Activated CD8-positive, alpha-beta T cell treated with anti-CD3 and anti-CD28 coated beads for 36 hours (primary cell): ENCODE data around the gene ARAP3. TPM values are rescaled to one million over a fixed set of nuclear protein-coding genes. Genes with fewer than 3 reads are reported as not detected.

ENCODE experiments used
- ATAC-seq: fragments of 200-7000 bp; cut with Tn5 transposase; one replicate; pipeline ENCODE4 v1.10.0; 2021; ENCODE audit warnings: mild to moderate bottlenecking, moderate library complexity
- CTCF ChIA-PET: fragments of 350-600 bp; sonication (Branson Sonifier 250); formaldehyde crosslinking; loops from one replicate; lab custom pipeline; 2021; ENCODE audit warnings: antibody characterized with exemption; lab: Charles Lee
- POLR2A ChIA-PET: fragments of 350-600 bp; sonication (Branson Sonifier 250); formaldehyde crosslinking; loops from one replicate; lab custom pipeline; 2021; ENCODE audit warnings: antibody characterized with exemption; lab: Charles Lee
- DNase-seq: peaks from one replicate; pipeline ENCODE4 v3.0.0-alpha.2; 2020
- H3K27ac Mint-ChIP-seq: one replicate; pipeline ENCODE4 v1.8.0; 2021; ENCODE audit warnings: mild to moderate bottlenecking, mixed read lengths
- H3K27me3 Mint-ChIP-seq: one replicate; pipeline ENCODE4 v1.8.0; 2021; ENCODE audit warnings: mixed read lengths
- H3K36me3 Mint-ChIP-seq: one replicate; pipeline ENCODE4 v1.8.0; 2021; ENCODE audit warnings: low read depth, mixed read lengths
- H3K4me1 Mint-ChIP-seq: one replicate; pipeline ENCODE4 v1.8.0; 2021; ENCODE audit warnings: low read depth, mixed read lengths
- H3K4me3 Mint-ChIP-seq: one replicate; pipeline ENCODE4 v1.8.0; 2021; ENCODE audit warnings: mild to moderate bottlenecking, moderate library complexity, mixed read lengths
- H3K9me3 Mint-ChIP-seq: one replicate; pipeline ENCODE4 v1.8.0; 2021; ENCODE audit warnings: mixed read lengths
- CTCF ChIP-seq: fragments of 200-600 bp; IDR thresholded peaks from one replicate; pipeline ENCODE4 v1.8.0; 2022; ENCODE audit warnings: antibody characterized with exemption, mild to moderate bottlenecking
- intact Hi-C: fragments of 100-400 bp; cut with micrococcal nuclease; formaldehyde crosslinking; loops from one replicate; pipeline ENCODE4 v1.10.0; 2022
- total RNA-seq, 2 experiments: library from RNA; stranded (reverse); gene quantifications; one replicate each; pipeline ENCODE4 v1.2.3, GENCODE V29; 2021

The ARAP3 gene
- total RNA-seq, 2 experiments from 2014 or later, result 5.9 to 7.2 TPM

GRCh38 chr5:141669520-141669919 lies 12.5 kb downstream of the ARAP3 start:
- Mint-ChIP-seq H3K36me3 (no peaks in the 10 kb centered on the region), H3K27ac (no peak overlapping the region), H3K4me1 (peaks cover 5% of the 10 kb centered on the region), H3K4me3 (no peak overlapping the region), H3K27me3 (no peaks in the 10 kb centered on the region), H3K9me3 (no peaks in the 10 kb centered on the region)
- no peak for TF ChIP-seq CTCF
- DNase-seq (no peak), ATAC-seq (no peak)
- CTCF ChIA-PET, result interaction anchor here (0.8 to 9.5 kb wide), 14 partner anchors 10 to 291 kb away, joined by 3 to 93 read pairs (median 4); partner anchors contain the start of genes ARAP3, FCHSD1 and PCDH1
- POLR2A ChIA-PET, result interaction anchor here (0.6 to 0.7 kb wide), 2 partner anchors 14 to 64 kb away, joined by 3 read pairs; no protein-coding TSS in a partner anchor
- intact Hi-C loops, result no loop called here

DNA sequence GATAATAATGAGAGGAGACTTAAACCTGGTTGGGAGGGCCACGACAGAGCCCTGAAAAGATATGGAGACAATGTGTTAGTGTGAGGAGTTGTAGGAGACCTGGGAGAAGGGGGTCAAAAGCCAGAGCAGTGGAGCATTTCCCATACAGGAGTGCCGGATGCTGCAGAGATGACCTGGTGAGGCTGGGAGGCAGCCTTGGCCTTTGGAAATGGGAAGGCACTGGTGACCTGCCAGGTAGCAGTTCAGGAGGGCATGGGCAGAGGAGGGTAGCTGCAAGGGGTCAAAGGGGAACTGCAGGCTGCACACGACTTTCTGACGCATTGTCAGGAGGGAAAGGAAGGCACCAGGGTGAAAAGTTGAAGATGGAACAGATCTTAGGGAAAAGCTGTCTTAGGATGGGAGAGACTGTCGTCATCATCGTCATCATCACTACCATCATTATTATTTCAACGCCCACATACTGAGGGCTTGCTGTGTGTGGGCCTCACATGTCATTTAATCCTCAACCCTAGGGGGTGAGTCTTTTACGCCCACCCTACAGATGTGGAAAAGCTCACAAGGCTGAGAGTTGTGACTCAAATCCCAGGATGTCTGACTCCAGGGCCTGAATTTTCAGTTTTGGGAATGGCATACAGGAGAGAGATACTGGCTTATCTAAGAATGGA lies 13.3 kb downstream of the ARAP3 start:
- Mint-ChIP-seq H3K27ac (peak overlapping the region; percentile 2), H3K9me3 (no peaks in the 10 kb centered on the region), H3K4me3 (no peak overlapping the region), H3K4me1 (peaks cover 5% of the 10 kb centered on the region), H3K36me3 (no peaks in the 10 kb centered on the region), H3K27me3 (no peaks in the 10 kb centered on the region)
- TF ChIP-seq CTCF, result no peak
- DNase-seq, result no peak
- intact Hi-C loops, result no loop called here
- ChIA-PET CTCF (interaction anchor here (1.0 to 9.5 kb wide), 13 partner anchors 9 to 291 kb away, joined by 3 to 93 read pairs (median 5); partner anchors contain the start of genes ARAP3, FCHSD1 and PCDH1), POLR2A (interaction anchor here (0.6 kb wide), 1 partner anchor 64 kb away, joined by 3 read pairs; no protein-coding TSS in a partner anchor)
- no peak for ATAC-seq

DNA sequence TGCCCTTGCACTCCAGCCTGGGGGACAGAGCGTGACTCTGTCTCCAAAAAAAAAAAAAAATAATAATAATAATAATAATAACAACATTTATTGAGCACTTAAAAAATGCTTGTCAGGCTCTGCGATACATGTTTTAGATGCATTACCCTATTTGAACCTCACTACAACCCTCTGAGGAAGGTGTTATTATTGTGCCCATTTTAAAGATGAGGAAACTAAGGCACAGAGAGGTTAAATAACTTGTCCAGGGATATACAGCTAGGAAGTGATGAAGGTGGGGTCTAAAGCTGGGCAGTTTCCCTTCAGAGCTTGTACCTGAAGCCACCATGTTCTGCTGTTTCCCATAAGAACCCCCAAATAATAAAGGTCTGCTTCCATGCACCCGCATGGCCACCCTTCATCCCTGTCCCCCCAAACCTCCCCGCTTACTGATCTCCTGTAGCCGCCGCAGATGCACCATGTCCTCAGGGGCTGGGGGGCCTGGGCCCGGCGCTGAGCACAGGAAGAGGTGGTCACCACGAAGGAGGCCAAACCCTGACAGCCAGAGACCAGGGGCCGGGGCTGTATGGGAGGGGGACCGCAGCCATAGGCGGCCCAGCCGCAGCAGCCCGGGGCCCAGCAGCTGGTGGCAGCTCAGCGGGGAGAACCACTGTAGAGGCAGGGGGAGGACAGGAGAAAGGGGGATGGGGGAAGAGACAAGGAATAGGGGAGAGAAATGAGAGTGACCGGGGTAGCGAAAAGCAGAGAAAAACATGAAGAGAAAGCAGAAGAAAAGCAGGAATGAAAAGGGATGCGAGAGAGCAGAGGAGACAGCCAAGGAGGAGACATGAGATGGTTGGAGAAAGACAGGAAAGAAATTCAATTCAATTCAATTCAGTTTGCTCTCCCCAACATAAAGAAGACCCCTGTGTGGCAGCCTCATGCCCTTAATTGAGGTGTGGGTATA lies 15.8 kb downstream of the ARAP3 start:
- no peak overlapping the region for H3K27ac Mint-ChIP-seq
- POLR2A ChIA-PET, result no interaction called here
- intact Hi-C loops, result no loop called here
- no peak for TF ChIP-seq CTCF
- no peaks in the 10 kb centered on the region for H3K27me3 Mint-ChIP-seq
- H3K4me3 Mint-ChIP-seq, result no peak overlapping the region
- CTCF ChIA-PET, result interaction anchor here (0.6 to 9.5 kb wide), 8 partner anchors 10 to 294 kb away, joined by 3 to 93 read pairs (median 14); partner anchors contain the start of genes ARAP3, PCDH1 and PCDH12
- no peaks in the 10 kb centered on the region for H3K9me3 Mint-ChIP-seq
- ATAC-seq, result no peak
- no peak for DNase-seq
- H3K36me3 Mint-ChIP-seq, result no peaks in the 10 kb centered on the region
- H3K4me1 Mint-ChIP-seq, result peaks cover 3% of the 10 kb centered on the region

GRCh38 chr5:141664733-141665461 lies 17.1 kb downstream of the ARAP3 start:
- CTCF ChIA-PET, result interaction anchor here (0.6 to 9.5 kb wide), 30 partner anchors 9 to 304 kb away, joined by 3 to 93 read pairs (median 5); partner anchors contain the start of genes ARAP3, FCHSD1, HDAC3 and PCDH1
- peak; percentile 85 for DNase-seq
- H3K9me3 Mint-ChIP-seq, result no peaks in the 10 kb centered on the region
- intact Hi-C loops, result no loop called here
- peaks cover 3% of the 10 kb centered on the region for H3K4me1 Mint-ChIP-seq
- POLR2A ChIA-PET, result interaction anchor here (0.6 to 1.0 kb wide), 2 partner anchors 214 to 231 kb away, joined by 4 to 5 read pairs; no protein-coding TSS in a partner anchor
- no peaks in the 10 kb centered on the region for H3K27me3 Mint-ChIP-seq
- H3K4me3 Mint-ChIP-seq, result no peak overlapping the region
- peak; percentile 89 for TF ChIP-seq CTCF
- no peak overlapping the region for H3K27ac Mint-ChIP-seq
- ATAC-seq, result peak; percentile 95
- no peaks in the 10 kb centered on the region for H3K36me3 Mint-ChIP-seq
